DMS53 (cell line): Measurements from ENCODE around the gene NANOS2.
A peak's percentile ranks its signal among the peaks of the same experiment; 100 is the strongest.

Source experiments
- DNase-seq: peaks from one replicate; lab custom pipeline; 2025; lab: John Stamatoyannopoulos, UW

NANOS2 gene

DNA sequence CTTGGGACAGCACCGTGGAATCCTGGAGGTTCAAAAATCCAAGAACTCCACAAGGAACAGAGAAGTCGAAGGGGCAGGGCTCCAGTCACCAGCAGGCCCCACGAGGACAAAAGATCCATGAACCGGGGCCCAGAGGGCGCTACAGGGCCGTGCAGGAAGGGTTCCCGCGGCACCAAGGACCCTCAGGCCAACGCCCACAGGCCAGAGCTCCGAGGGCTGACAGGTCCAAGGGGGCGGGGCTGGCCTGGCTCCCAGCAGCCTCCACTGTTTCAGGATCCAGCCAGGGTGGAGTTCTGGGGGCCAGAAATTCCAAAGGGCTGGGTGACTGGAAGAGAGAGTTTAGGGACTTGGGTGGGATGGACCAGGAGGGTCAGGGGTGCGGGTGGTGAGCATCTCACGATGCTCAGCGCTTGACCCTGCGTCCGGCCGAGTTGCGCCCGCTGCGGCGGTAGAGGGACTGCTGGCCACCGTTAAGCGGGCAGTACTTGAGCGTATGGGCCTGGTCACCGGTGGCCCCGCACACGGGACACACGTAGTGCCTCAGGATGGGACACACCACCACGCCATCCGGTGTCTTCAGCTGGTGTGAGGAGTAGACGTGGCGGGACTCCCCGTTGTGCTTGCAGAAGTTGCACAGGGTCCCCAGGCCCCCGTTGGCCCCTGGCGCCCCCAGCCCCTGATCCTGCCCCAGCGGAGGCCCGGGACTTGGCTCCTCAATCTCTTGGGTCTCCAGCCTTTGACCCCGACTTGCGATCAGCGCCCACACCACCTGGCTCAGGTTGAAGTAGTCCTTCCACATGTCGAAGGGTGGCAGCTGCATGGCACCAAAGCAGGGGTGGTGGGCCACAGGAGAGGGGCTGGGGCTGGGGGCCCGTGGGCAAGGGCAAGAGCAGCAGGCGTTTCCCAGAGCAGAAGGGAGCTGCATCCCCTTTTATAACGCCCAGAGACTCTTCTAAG, at the start of gene NANOS2:
TSS of gene NANOS2 (minus strand) at position 905 of the 957 bp plus-strand sequence. CDS start at position 820, 85 bp downstream.
- peak; percentile 24 for DNase-seq

DNA sequence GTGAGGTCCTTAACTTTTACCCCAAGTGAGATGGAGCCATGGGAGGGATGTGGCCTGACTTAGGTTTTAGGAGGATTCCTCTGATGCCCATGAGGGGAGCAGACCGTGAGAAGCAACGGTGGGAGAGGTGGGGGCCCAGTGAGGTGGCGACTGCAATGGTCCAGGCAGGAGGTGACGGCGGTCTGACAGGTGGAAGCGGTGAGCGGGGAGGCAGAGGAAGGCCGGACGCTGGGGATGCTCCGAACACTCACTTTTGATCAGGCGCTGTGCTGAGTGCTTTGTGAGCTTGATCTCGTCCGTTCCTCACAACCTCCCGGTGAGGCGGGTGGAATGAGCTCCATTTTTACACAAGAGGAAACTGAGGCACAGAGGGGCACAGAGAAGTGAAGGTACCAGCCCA, 47.4 kb upstream of the NANOS2 start:
- no peak for DNase-seq

DNA sequence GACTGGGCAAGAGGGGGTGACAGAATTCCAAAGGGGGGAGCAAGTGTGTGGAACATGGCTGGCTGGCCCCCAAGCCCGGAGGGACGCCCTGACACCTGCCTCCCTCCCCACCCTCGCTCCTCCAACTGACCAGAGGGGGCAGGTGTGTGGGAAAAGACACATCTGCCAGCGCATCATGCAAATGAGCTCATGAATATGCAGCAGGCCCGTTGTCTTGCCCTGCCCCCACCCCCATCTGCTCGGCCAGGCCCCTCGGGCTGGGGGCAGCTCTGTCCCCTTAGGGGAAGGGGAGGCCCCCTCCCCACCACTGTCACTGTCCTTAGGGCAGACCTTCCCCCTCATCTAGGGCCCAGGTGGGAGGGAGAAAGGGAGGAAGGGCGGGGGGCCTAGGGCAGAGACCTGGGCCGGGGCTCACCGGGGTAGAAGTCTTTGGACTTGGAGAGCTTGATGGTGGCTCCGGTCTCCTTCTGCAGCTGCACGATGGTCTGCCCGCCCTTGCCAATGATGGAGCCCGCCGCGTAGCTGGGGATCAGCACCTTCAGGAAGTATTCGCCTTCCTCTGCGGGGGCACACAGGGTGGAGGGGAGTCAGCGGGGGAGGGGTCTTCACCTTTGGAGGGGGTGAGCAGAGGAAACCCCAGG, 46.1 kb upstream of the NANOS2 start:
- DNase-seq = peak; percentile 31

DNA sequence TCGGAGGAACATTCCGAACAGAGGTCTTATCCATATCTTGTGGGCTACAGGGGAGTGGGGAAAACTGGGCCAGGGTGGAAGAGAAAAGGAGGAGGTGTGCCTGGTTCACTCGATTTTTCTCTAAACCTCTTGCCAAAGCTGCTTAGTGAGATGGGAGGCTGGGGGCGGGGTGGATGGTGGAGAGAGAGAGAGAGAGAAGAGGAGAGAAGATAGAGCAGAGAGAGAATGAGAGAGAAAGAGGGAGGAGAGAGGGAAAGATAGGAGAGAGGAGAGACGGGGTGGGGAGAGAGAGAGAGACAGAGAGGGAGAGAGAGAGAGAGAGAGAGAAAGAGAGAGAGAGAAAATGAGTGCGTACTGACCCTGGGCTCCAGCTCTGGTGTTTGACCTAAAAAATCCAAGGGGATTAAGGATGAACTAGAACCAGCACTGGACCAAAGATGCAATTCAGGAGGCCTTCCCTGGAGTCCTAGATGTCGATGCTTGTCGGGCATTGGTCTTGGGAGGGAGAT, 45.0 kb upstream of the NANOS2 start:
- DNase-seq = no peak

DNA sequence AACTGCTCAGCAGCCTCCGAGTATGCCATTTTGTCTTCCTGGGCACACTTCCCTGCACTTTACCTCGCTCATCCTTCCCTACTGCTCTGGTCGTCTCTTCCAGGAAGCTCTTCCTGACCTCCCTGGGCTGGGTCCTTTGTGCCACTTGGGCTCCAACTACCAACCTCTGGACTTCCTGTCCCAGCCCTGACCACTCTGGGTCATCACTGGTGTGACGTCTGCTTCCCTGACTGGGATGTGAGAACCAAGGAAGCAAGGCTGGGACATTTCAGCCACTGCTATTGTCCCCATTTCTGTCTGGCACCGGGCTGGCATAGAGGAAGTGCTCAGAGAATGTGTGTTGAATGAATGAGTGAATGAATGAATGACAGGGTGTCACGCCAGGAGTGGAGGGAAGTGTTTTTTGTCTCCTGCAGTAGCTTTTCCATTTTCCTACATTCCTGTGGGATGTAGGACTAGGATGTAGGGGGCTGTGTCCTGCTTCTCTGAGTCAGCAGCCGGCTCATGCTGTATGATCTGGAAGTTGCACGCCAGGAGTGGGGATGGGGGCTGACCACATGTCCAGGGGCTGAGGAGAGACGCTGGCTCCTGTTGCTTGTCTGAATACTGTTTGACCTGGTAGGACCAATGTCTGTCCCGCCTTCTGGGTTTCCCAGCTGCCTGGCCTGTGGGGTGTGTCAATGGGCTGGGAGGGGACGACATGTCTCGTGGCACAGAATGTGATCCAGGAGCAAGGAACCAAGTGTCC, 44.4 kb upstream of the NANOS2 start:
- DNase-seq = no peak

DNA sequence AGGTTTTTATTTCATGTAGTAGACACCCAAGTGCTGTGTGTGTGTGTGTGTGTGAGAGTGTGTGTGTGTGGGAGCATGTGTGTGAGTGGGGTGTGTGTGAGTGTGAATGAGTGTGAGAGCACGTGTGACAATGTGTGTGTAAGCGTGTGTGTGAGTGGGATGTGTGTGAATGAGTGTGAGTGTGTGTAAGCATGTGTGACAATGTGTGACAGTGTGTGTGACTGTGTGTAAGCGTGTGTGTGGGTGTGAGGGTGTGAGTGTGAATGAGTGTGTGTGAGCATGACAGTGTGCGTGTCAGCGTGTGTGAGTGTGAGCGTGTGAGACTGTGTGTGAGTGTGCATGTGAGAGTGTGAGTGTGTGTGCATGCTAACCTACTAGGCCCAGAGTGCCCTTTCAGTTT, 43.7 kb upstream of the NANOS2 start:
- DNase-seq = no peak

DNA sequence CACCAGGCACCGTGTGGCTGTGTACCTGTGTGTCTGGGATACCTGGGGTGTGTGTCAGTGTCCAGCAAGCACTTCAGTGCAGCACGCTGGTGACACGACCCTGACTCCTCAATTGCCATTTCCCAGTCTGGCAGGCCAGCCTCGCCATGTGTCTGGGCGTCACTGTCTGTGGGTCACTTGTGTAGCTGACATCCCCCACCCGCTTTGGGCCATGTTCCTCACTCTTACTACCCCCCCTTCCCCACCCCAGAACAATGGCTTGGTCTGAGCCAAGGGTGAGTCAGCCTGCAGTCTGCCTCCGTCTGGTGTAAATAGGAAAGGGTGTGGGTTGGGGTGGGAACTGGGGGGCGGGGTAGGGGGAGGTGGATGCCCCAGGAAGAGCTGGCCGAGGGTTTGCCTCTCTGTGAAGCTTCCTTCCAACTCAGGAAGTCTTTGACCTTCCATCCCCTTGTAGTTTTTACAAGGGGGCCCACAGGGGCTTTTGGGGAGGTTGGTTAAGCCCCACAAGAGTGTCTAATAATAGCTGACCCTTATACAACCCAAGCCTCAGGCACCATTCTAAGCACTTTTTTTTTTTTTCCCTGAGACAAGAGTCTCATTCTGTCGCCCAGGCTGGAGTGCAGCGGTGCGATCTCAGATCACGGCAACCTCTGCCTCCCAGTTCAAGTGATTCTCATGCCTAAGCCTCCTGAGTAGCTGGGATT, 41.5 kb upstream of the NANOS2 start:
- DNase-seq = no peak

DNA sequence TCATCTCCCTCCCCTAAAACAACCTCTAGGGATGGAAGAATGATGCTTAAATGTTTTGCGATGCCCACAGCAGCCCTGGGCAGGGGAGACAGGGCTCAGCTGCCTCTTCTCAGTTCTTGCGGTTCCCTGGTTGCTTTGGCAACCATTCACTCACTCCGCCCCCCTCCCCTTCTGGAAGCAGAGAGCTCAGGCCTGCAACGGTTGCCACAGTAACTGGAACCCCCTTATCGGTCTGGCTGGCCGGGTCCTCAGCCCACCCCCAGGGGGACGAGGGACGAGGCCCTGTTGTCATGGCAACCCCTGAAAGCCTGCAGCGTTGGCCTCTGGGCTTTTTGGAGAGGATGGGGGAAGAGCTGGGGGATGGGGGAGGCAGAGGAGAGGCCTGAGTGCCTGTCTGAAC, 39.6 kb upstream of the NANOS2 start:
- DNase-seq = peak; percentile 25

DNA sequence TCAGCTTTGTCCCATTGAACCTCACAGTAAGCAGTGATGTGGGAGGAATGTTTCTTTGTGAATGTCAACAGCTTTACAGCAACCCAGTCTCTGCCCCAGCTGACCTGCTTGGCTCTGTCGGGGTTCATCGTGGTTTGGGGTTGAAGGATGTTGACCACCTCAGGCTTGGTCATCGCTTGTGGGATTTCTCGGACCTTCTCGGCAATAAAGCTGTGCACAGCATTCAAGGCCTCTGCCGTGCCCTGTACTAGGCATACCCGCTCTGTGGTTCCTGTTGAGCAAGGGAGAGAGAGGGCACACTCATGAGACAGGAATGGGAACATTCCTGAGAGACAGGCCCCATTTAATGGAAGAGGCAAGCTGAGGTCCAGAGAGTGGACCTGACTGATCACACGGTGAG, 39.1 kb upstream of the NANOS2 start:
- no peak for DNase-seq

DNA sequence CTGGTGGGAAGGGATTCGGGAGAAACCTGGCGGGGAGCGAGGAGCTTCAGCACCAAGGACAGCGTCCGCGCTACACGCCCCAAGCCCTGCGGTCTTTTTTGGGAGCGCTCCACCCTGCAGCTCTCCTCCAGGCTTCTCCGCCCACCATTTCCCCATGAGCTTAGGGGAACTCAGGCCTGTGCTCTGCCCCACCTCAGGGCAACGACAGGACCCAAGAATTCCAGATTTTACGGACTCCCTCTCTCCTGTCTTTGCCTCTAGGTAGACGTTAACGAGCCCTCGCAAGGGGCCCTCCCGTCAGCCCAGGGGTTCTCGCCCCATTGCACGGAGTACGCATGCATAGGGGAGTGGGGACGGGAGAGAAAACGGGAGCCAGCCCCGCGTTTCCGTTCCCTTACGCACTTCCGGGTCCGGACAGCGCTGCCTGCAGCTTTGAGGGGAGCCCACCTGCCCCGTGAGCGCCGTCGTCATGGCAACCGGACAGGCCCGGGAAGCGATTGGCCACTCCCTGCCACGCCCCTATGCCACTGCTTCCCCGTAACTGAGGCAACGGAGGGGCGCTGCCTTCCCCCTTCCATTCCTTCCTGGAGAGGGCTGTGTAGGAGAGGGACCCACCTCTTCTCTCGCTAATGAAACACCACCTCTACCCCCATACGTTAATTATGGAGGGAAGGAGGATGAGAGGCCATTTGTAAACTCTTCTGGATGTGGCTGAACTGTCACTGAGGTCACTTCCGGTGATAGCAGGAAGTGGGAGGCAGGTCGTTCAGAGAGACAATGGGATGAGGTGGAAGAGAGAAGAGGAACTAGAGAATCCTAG, 38.3 kb upstream of the NANOS2 start:
- DNase-seq = peak; percentile 83

DNA sequence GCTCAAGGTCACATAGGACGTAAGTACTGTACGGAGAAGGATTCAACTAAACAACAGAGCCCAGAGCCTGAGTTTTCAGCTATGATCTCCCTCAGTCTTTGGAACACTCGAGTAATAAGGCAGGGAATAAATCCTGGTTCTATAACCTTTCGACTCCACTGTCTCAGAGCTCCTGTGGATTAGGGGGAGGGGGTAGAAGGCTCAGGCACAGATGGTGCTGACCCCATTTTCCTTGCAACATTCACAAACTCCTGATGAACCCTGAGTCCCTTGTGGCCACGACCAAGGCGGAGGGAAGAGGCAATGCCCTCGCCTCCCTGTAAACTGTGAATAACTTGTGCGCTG, 37.7 kb upstream of the NANOS2 start:
- no peak for DNase-seq

DNA sequence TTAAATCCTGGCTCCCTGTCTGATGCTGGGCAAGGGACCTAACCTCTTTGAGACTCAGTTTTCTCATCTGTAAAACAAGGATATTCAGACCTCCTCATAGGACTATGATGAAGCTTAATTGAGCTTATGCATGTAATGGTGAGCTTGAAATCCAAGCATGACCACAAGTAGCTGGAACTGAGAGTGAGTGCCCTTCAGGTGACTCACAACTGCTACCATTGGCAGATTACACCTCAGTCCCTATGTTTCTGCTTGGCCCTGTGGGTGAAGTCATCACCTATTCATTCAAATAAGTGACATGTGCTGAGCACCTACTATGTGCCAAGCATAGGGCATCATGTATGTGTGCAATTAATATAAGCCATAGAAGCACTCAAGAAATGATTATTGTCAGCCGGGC, 33.3 kb upstream of the NANOS2 start:
- peak; percentile 23 for DNase-seq

DNA sequence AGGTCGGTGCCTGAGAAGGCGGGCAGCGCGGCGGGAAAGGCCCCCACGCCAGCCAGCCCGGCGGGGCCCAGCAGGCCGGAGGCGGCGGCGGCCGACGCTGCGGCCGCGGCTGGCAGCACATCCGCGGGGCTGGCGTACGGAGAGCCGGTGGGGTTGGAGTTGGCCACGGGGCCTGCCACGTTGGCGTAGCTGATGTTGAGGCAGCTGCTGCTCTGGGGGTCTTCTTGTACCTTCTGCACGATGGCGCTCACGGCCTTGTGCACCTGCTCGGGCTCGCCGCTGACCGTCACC, 25.9 kb upstream of the NANOS2 start:
- no peak for DNase-seq

DNA sequence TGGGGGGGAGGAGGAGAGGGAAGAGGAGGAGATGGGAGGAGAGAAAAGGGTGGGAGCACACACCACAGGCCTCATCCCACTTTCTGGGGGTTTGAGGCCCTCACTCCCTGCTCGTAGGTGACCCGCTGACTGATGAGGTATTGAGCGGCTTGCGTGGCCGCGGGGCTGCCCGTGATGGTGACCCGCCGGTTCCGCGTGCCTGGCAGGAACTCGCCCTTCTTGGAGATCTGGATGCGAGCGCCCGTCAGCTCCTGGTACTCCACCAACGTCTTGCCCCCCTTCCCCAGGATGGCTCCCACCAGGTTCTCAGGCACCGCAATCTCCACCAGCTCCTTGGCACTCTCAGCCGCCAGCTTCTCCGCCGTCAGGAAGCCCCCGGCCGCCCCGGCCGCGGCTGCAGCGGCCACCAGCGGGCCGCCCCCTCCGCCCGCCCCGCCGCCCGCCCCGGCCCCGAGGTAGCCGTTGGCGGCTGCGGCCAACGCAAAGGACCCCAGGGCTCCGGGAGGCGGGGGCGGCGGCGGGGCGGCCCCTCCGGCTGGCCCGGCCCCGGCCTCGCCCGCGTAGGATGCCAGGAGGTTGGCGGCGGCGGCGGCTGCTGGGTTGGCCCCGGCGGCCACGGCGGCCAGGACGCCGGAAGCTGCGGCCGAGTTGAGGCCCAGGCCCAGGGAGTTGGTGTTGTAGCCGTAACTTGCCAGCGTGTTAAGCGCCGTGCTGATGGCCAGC, 25.4 kb upstream of the NANOS2 start:
- DNase-seq = peak; percentile 23

DNA sequence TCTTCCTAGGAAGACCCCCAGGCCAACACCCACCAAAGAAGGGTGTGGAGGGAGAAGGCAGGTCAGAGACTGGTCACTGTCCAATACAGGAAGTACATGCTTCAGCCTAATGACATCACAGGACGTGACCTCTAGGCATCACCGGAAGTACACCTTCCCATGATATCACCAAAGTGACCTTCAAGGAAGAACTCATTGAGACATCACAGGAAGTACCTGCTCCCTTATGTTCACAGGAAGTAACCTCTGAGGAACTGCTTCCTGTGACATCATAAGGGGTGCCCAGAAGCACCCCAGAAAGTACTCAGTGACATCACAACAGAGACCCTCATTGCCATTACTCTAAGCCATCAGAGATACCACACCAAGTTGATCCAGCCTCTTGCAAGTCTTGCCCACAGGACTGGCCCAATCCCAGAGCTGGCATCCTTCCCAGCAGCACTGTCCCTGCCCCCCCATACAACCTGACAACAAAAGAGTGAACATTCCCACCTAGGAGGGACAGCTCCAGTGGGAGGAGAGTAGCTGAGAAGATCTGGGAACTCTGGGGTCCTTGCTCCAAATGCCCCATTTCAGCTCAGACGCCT, 24.2 kb upstream of the NANOS2 start:
- no peak for DNase-seq

DNA sequence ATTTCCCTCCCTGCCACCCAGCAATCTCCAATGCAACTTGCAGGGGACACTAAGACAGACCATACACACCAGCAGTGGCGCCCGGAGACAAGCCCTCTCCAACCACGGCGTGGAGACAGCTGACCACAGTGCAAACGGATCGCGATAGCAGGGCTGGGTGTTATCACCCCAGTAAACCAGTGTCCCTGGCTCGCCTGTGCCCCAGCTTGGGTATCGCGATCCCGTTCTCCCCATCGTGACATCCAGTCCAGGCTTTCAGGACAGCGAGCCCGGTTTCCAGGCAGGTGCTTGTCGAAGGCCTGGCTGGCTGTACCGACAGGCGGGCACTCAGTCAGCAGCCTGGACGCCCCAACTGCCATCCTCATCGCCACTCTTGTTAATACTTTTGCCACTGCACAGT, 20.7 kb upstream of the NANOS2 start:
- DNase-seq = peak; percentile 36

DNA sequence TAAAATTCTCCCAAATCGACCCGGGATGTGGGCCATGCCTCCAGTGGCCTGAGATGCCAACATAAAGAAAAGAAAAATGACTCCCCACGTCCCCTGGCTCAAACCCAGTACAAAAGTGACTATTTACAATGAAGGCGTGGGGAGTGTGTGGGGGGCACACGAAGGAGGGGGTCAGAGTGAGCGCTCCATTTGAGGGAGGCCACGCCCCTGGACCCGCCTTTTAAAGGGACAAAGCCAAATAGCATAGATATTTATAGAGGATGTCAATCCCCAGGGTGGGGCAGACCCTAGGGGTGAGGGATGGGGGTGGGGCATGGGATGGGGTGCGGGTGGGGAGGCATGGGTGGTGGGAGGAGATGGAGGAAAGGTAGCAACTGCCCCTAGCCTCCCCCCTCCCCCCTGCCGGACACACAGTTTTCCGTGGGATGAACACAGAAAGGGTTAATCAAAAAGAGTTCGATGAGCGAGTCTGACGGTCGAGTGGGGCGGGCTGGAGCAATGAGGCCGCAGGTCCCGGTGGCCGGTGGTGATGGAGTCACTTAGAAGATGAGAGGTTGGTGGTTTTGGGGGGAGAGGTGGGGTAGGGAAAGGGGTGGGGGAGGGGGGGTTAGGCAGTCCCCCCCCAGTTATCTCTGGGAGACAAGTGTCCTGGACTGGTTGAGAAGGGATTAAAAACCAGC, 20.1 kb upstream of the NANOS2 start:
- no peak for DNase-seq

DNA sequence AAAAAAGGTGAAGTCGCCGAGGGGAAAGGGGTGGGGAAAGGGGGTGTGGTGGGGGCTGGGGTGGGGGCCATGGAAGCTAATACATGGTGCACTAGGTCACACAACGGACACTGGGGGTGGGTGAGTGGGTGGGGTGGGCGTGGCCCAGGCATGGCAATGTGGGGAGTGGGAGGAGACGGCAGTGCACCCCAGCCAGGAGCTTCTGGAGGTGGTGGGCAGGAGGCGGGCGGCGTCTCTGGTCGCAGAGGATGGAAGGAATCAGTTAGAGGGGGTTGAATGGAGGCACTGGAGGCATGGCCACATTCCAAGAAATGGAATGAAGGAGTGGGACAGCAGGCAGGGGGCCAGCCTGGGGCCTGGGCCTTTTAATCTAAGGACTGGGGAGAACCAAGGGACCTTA, 19.2 kb upstream of the NANOS2 start:
- DNase-seq = no peak

DNA sequence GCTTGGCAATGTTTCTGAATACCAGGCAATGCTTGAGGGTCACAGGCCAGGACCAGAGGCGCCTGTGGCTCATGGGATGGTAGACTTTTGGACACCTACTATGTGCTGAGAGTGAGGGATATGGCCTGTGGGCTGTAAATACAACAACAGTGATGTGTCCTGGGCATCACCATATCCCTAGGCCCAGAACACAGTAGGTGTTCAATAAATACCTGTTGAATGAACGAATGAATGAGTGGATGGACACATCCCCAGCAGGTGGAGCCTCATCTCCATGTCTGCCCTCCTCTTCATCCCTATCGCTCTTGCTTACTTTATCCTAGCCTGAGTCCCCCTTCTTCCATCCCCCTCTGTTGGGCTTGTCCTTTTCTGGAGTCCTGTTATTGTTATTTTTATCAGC, 16.5 kb upstream of the NANOS2 start:
- DNase-seq = no peak

DNA sequence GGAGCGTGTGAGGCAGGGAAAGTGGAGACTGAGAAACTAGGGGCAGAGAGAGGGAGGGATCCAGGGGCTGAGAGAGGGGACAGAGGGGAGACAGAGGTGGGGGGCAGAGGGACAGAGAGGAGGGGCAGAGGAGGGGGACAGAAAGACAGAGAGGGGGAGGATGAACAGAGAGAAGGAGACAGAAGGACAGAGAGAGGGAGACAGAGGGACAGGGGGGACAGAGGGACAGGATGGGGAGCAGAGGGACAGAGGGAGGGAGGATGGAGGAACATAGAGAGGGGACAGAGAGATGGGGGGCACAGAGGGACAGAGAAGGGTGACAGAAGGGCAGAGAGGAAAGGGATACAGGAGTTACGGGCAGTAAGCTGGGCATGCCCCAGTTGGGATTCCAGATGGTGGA, 14.7 kb upstream of the NANOS2 start:
- no peak for DNase-seq
